ENCODE measurements around the gene ATG4B. TPM values are rescaled to one million over a fixed set of nuclear protein-coding genes. Genes with fewer than 3 reads are reported as not detected.

Gene ATG4B
- total and polyA plus RNA-seq, 2 of the 8 experiments (the other 6 are each of a cell fraction or from before 2014, with no cell fraction given) = 103 to 155 TPM

- no peak for TF ChIP-seq SP2 (IDR thresholded peaks at IDR 0.05; ENCODE audit: low read length)
Observed at GRCh38 chr2:241689306-241689705, 51.8 kb downstream of the ATG4B start (continued).

All from H1 (cell line).